ENCODE results near the gene CCL21. TPM values are rescaled to one million over a fixed set of nuclear protein-coding genes. Genes with fewer than 3 reads are reported as not detected.
A peak's percentile ranks its signal among the peaks of the same experiment; 100 is the strongest.

The CCL21 gene
- total RNA-seq, 4 donors from 2014 or later: 53.6 to 271 (median 119) TPM

DNA sequence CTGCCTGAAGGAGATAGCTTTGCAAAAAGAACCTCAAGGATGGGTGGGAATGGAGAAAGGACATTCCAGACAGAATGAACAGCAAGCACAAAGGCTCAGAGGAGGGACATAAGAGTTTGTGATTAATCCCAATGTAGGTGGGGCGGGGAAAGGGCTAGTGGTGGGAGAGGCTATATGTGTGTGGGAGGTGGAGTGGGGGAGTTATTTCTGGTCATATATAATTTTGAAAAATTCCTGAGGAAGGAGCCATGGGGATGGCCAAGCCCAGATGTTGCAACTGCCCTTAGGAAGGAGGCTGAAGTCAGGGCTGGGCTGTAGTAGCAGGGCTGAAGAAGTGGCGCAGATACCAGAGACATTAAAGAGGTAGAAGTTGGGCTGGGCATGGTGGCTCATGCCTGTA is 34.1 kb downstream of the CCL21 start:
- Histone ChIP-seq H3K27me3 (no peaks in the 10 kb centered on the region), H3K4me1 (no peaks in the 10 kb centered on the region), H3K4me3 (no peak overlapping the region), H3K9me3 (no peaks in the 10 kb centered on the region), H3K36me3 (peaks cover 0 to 13% (median under 1%) of the 10 kb centered on the region in 4 donors), H3K27ac (replicated peaks in 1 of 4) (no peak overlapping the region)
- WGBS: 100% methylated on average over 2 of the region's 2 CpGs
- TF ChIP-seq, protein P1, sequence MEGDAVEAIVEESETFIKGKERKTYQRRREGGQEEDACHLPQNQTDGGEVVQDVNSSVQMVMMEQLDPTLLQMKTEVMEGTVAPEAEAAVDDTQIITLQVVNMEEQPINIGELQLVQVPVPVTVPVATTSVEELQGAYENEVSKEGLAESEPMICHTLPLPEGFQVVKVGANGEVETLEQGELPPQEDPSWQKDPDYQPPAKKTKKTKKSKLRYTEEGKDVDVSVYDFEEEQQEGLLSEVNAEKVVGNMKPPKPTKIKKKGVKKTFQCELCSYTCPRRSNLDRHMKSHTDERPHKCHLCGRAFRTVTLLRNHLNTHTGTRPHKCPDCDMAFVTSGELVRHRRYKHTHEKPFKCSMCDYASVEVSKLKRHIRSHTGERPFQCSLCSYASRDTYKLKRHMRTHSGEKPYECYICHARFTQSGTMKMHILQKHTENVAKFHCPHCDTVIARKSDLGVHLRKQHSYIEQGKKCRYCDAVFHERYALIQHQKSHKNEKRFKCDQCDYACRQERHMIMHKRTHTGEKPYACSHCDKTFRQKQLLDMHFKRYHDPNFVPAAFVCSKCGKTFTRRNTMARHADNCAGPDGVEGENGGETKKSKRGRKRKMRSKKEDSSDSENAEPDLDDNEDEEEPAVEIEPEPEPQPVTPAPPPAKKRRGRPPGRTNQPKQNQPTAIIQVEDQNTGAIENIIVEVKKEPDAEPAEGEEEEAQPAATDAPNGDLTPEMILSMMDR (IDR thresholded peaks at IDR 0.05): no peak
- TF ChIP-seq POLR2A (IDR thresholded peaks at IDR 0.05; ENCODE audit: low read depth): no peak
- DNase-seq (ENCODE audit: extremely low spot score): no peak
- intact Hi-C loops (cut with DNase I): no loop called here

DNA sequence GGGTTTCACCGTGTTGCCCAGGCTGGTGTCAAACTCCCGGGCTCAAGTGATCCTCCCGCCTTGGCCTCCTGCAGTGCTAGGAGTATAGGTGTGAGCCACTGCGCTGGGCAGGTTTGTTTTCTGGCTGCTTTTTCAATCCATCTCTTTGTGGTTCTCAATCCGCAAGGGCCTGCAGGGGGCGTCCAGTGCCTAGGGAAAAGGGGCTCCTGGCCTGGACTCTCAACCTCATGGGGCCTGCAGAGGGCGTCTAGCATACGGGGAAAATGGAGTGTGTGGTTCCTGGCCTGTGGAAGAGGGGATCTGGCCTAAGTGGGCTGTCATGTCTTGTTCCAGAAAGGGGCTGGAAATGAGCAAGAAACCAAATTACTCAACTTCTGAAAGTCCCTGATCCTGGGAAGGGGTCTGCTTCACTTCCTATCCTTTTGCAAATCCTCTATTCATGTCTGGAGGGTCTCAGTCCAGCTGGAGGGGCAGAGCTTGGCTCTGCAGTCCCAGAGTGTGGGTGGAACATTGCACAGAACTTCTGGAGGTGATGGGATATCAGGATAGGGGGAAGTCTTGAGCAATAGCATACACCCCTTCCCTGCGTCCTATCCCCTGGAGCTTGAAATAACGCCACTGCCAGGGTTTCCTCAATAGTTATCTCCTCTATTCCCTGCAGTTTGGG is 34.8 kb downstream of the CCL21 start:
- Histone ChIP-seq H3K4me1 (no peaks in the 10 kb centered on the region), H3K27ac (replicated peaks in 1 of 4) (no peak overlapping the region), H3K36me3 (peaks cover 0 to 14% (median 0%) of the 10 kb centered on the region in 4 donors), H3K27me3 (no peaks in the 10 kb centered on the region), H3K9me3 (no peaks in the 10 kb centered on the region), H3K4me3 (no peak overlapping the region)
- intact Hi-C loops (cut with DNase I): no loop called here
- no peak for TF ChIP-seq POLR2AphosphoS5 (IDR thresholded peaks at IDR 0.05)
- TF ChIP-seq, protein P1 (IDR thresholded peaks at IDR 0.05): peak; percentile 24 to 39 (median 37)
- TF ChIP-seq EP300 (IDR thresholded peaks at IDR 0.05): no peak
- TF ChIP-seq POLR2A (IDR thresholded peaks at IDR 0.05; ENCODE audit: low read depth): no peak
- 44% methylated on average over 10 of the region's 10 CpGs for WGBS
- DNase-seq (ENCODE audit: extremely low spot score): no peak

DNA sequence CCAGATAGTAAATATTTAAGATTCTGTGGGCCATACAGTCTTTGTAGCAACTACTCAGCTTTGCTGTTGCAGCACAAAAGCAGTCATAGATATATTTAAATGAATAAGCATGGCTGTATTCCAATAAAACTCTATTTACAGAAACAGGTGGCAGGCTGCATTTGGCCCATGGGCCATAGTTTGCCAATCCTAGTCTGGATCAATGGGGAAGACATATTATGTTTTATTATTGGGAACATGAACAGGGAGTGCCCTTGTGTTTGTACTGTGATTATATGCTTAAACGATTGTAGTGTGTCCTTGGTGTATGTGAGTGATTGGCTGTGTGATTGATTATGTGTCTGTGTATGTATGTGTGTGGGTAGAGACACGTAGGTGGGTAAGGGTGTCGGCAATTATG is 35.5 kb downstream of the CCL21 start:
- Histone ChIP-seq H3K4me3 (no peak overlapping the region), H3K9me3 (no peaks in the 10 kb centered on the region), H3K27ac (replicated peaks in 1 of 4) (no peak overlapping the region), H3K27me3 (no peaks in the 10 kb centered on the region), H3K4me1 (no peaks in the 10 kb centered on the region), H3K36me3 (peaks cover 0 to 20% (median 0%) of the 10 kb centered on the region in 4 donors)
- WGBS: 93% methylated on average over 3 of the region's 3 CpGs
- DNase-seq (ENCODE audit: extremely low spot score): no peak
- intact Hi-C loops (cut with DNase I): no loop called here
- TF ChIP-seq POLR2AphosphoS5 (IDR thresholded peaks at IDR 0.05): no peak
- TF ChIP-seq EP300 (IDR thresholded peaks at IDR 0.05): no peak
- TF ChIP-seq POLR2A (IDR thresholded peaks at IDR 0.05; ENCODE audit: low read depth): no peak
- TF ChIP-seq, protein P1 (IDR thresholded peaks at IDR 0.05): no peak

DNA sequence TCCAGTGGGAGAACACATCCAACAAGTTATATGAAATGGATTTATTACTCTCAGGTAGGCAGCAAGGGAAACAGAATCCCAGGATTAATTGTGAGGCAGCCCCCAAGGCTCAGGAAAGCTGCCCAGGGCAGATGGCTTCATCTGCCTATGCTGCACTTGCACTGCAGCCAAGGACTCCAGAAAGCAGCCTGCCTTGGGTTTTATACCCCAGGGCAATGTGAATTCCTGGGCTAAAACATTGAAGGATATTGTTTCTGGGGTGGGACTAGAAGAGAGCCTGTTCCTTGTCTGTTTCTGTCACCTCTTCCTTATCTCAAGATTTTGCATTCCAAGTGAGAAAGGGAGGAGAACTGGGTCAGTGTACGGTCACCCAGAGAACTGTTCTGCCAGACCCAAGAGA is 38.6 kb downstream of the CCL21 start:
- Histone ChIP-seq H3K36me3 (peaks cover 0 to 22% (median 6%) of the 10 kb centered on the region in 4 donors), H3K9me3 (no peaks in the 10 kb centered on the region), H3K27ac (replicated peaks in 1 of 4) (no peak overlapping the region), H3K27me3 (no peaks in the 10 kb centered on the region), H3K4me1 (peaks cover 10 to 15% (median 14%) of the 10 kb centered on the region in 4 donors), H3K4me3 (no peak overlapping the region)
- DNase-seq (ENCODE audit: extremely low spot score): no peak
- no peak for TF ChIP-seq POLR2A (IDR thresholded peaks at IDR 0.05; ENCODE audit: low read depth)
- 100% methylated on average over 1 of the region's 1 CpG for WGBS
- intact Hi-C loops (cut with DNase I): no loop called here

DNA sequence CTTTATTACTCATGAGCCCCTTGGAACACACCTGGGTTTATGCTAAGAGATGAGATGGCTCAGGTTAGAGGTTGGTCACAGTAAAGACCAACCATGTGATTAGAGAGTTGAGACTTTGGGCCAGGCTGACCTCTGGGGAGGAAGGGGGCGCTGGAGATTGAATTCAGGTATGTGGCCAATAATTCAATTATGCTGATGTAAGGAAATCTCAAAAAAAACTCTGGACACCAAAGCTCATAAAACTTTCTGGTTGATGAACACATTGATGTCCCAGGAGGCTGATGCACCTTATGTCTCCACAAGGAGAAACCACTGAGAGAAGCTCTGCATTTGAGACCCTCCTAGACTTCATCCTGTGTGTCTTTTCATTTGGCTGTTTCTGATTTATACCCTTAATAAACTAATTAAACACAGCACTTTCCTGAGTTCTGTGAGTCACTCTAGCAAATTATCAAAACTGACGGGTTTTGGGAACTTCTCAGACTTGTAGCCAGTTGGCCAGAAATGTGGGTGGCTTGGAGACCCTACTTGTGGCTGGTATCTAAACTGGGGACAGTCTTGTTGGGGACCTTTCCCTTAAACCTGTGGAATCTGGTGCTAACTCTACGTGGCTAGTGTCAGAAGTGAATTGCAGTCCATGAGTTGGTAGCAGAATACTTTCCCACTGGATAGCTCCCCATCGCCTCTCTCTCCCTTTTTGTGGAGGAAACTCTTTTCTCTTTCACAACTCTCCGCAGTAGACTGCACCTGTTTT is 40.0 kb downstream of the CCL21 start:
- Histone ChIP-seq H3K9me3 (no peaks in the 10 kb centered on the region), H3K36me3 (peaks cover 0 to 22% (median 6%) of the 10 kb centered on the region in 4 donors), H3K27ac (replicated peaks in 1 of 4) (no peak overlapping the region), H3K27me3 (no peaks in the 10 kb centered on the region), H3K4me1 (peaks cover 11 to 19% (median 18%) of the 10 kb centered on the region in 4 donors), H3K4me3 (no peak overlapping the region)
- DNase-seq (ENCODE audit: extremely low spot score): no peak
- 87% methylated on average over 5 of the region's 5 CpGs for WGBS
- intact Hi-C loops (cut with DNase I): loop anchor here (5.0 kb wide), 1 partner anchor 32 kb away; no protein-coding TSS in a partner anchor
- no peak for TF ChIP-seq POLR2AphosphoS5 (IDR thresholded peaks at IDR 0.05)
- TF ChIP-seq, protein P1 (IDR thresholded peaks at IDR 0.05): no peak
- TF ChIP-seq EP300 (IDR thresholded peaks at IDR 0.05): no peak
- TF ChIP-seq POLR2A (IDR thresholded peaks at IDR 0.05; ENCODE audit: low read depth): no peak
